PC-3 (cell line): ENCODE measurements around the gene ZNF792. TPM values are rescaled to one million over a fixed set of nuclear protein-coding genes. Genes with fewer than 3 reads are reported as not detected.

Experiments used
- ATAC-seq: fragments of 200-7000 bp; cut with Tn5 transposase; 2 replicates; pipeline ENCODE4 v1.9.1; 2020; ENCODE audit warnings: mild to moderate bottlenecking, moderate library complexity
- BruUV-seq: library from RNA; stranded (reverse); fragments of 400-500 nt; replicated peaks from 2 replicates; lab custom pipeline; 2021; lab: Mats Ljungman, UMichigan
- CTCF ChIA-PET: fragments of 300-600 bp; sonication (Branson Sonifier 250); formaldehyde crosslinking; loops from one replicate; lab custom pipeline; 2022; ENCODE audit warnings: antibody characterized with exemption; lab: Charles Lee
- POLR2A ChIA-PET: fragments of 300-600 bp; sonication (Branson Sonifier 250); formaldehyde crosslinking; loops from one replicate; lab custom pipeline; 2022; ENCODE audit warnings: antibody characterized with exemption; ENCODE audit not compliant: unreplicated experiment; lab: Charles Lee
- DNase-seq: peaks from one replicate; pipeline ENCODE4 v3.0.0-alpha.2; 2015
- H2AFZ ChIP-seq: fragments of 300-600 bp; sonication (generic); 2 replicates; pipeline ENCODE4 v1.6.0; 2016; ENCODE audit warnings: antibody characterized with exemption, low read length
- H3F3A ChIP-seq: fragments of 300-600 bp; sonication (generic); one replicate; pipeline ENCODE4 v1.6.0; 2017; ENCODE audit warnings: antibody characterized with exemption, low read length, control low read depth, mild to moderate bottlenecking; ENCODE audit not compliant: unreplicated experiment
- H3K27ac ChIP-seq: fragments of 300-600 bp; sonication (generic); 2 replicates; pipeline ENCODE4 v1.5.1; 2016; ENCODE audit warnings: mild to moderate bottlenecking, low read length
- H3K27me3 ChIP-seq: fragments of 300-600 bp; sonication (generic); 2 replicates; pipeline ENCODE4 v1.6.1; 2016; ENCODE audit warnings: low read length, mixed read lengths
- H3K36me3 ChIP-seq: fragments of 300-600 bp; sonication (generic); 2 replicates; pipeline ENCODE4 v1.6.1; 2016; ENCODE audit warnings: low read depth, mixed run types, low read length, mixed read lengths
- H3K4me1 ChIP-seq: fragments of 300-600 bp; sonication (generic); 2 replicates; pipeline ENCODE4 v1.5.1; 2016; ENCODE audit warnings: low read length; ENCODE audit not compliant: insufficient read depth
- H3K4me2 ChIP-seq: fragments of 300-600 bp; sonication (generic); 2 replicates; pipeline ENCODE4 v1.6.0; 2016; ENCODE audit warnings: low read length
- H3K4me3 ChIP-seq: fragments of 300-600 bp; sonication (generic); 2 replicates; pipeline ENCODE4 v1.5.1; 2016; ENCODE audit warnings: mild to moderate bottlenecking, low read length, mixed read lengths
- H3K79me2 ChIP-seq: fragments of 300-600 bp; sonication (generic); 2 replicates; pipeline ENCODE4 v1.6.1; 2017; ENCODE audit warnings: low read length, mixed read lengths
- H3K9ac ChIP-seq: fragments of 300-600 bp; sonication (generic); 2 replicates; pipeline ENCODE4 v1.6.0; 2016; ENCODE audit warnings: mild to moderate bottlenecking, low read length
- H3K9me2 ChIP-seq: fragments of 300-600 bp; sonication (generic); replicated peaks from 2 replicates; pipeline ENCODE4 v1.6.1; 2016; ENCODE audit warnings: mixed run types, low read length, mixed read lengths
- H3K9me3 ChIP-seq: fragments of 300-600 bp; sonication (generic); 2 replicates; pipeline ENCODE4 v1.6.1; 2016; ENCODE audit warnings: low read length, mixed read lengths
- H4K20me1 ChIP-seq: fragments of 300-600 bp; sonication (generic); 2 replicates; pipeline ENCODE4 v1.6.1; 2016; ENCODE audit warnings: low read length, mixed read lengths
- CTCF ChIP-seq: fragments of 300-600 bp; sonication (generic); conservative IDR thresholded peaks from 2 replicates; pipeline ENCODE4 v1.5.1; 2017; ENCODE audit warnings: antibody characterized with exemption, low read depth, mild to moderate bottlenecking, low read length
- EZH2 ChIP-seq: fragments of 300-600 bp; sonication (generic); IDR thresholded peaks from one replicate; pipeline ENCODE4 v1.6.1; 2017; ENCODE audit warnings: antibody characterized with exemption, mild to moderate bottlenecking, low read length; ENCODE audit not compliant: unreplicated experiment
- EZH2phosphoT487 ChIP-seq: fragments of 300-600 bp; sonication (generic); IDR thresholded peaks from 2 replicates; pipeline ENCODE4 v1.6.1; 2018; ENCODE audit warnings: mild to moderate bottlenecking, antibody characterized with exemption, low read length, borderline replicate concordance
- intact Hi-C: fragments of 100-400 bp; cut with micrococcal nuclease; formaldehyde crosslinking; loops from 2 replicates; pipeline ENCODE4 v1.9.0; 2023
- total RNA-seq: library from RNA; depleted of rRNA; stranded (reverse); fragments of >200 nt; gene quantifications from 2 replicates; pipeline ENCODE4 v1.2.3, GENCODE V29; 2014

Gene ZNF792
- total RNA-seq, 1 experiment from 2014 or later = 6.3 TPM

GRCh38 chr19:35011737-35012682, 48.0 kb upstream of the ZNF792 start:
- H3K27ac ChIP-seq = no peak overlapping the region
- H3K79me2 ChIP-seq = no peaks in the 10 kb centered on the region
- H3K36me3 ChIP-seq = no peaks in the 10 kb centered on the region
- TF ChIP-seq EZH2 (no peak), CTCF (no peak), EZH2phosphoT487 (no peak)
- no peak overlapping the region for H2AFZ ChIP-seq
- ChIA-PET CTCF (no interaction called here), POLR2A (no interaction called here)
- H3K4me3 ChIP-seq = no peak overlapping the region
- no peaks in the 10 kb centered on the region for H4K20me1 ChIP-seq
- H3K27me3 ChIP-seq = no peaks in the 10 kb centered on the region
- H3F3A ChIP-seq = no peaks in the 10 kb centered on the region
- intact Hi-C loops = no loop called here
- ATAC-seq (no peak), DNase-seq (no peak)
- no peaks in the 10 kb centered on the region for H3K9me2 ChIP-seq
- no peak overlapping the region for H3K4me2 ChIP-seq
- no peak overlapping the region for H3K9ac ChIP-seq
- H3K4me1 ChIP-seq = peaks cover 1% of the 10 kb centered on the region
- H3K9me3 ChIP-seq = no peaks in the 10 kb centered on the region
- BruUV-seq = no TSS peak

GRCh38 chr19:35011091-35011689, 47.2 kb upstream of the ZNF792 start:
- no peak for DNase-seq
- TF ChIP-seq EZH2 = no peak
- no peak for TF ChIP-seq CTCF
- TF ChIP-seq EZH2phosphoT487 = no peak
- Histone ChIP-seq H3K9me3 (no peaks in the 10 kb centered on the region), H3K36me3 (no peaks in the 10 kb centered on the region), H4K20me1 (peaks cover 3% of the 10 kb centered on the region; the same call in 1 of the 2 replicates), H3K4me2 (no peak overlapping the region), H3K27me3 (no peaks in the 10 kb centered on the region), H3K79me2 (no peaks in the 10 kb centered on the region), H3F3A (no peaks in the 10 kb centered on the region), H3K27ac (no peak overlapping the region), H3K9me2 (no peaks in the 10 kb centered on the region), H3K9ac (no peak overlapping the region), H3K4me1 (peaks cover 7% of the 10 kb centered on the region), H3K4me3 (no peak overlapping the region), H2AFZ (no peak overlapping the region)
- no TSS peak for BruUV-seq
- intact Hi-C loops = no loop called here
- ATAC-seq = no peak
- ChIA-PET CTCF (no interaction called here), POLR2A (no interaction called here)
